ENCODE data around the gene KRTAP5-6.

DNA sequence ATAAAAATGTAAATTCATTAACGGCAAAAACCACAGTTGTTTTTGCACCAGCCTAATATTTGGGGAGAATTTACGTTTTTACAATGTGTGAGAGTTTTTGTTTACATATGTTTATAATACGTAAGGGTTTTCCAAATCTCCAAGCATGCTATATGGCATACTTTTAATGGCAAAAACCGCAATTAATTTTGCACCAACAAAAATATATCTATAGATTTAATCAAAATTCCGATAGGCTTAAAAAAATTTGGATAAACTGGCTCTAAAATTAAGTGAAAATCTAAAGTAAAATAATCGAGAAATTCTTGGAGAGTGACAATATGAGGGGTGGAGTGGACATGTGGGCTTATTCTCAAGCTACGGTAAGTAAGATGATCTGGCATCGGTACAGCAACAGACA is 22.8 kb downstream of the KRTAP5-6 start:
- TF ChIP-seq POLR2A (IDR thresholded peaks at IDR 0.05) (no peak), POLR2AphosphoS5 (IDR thresholded peaks at IDR 0.05) (no peak)

Measured in prostate gland (tissue), 1 donor.